GM18907 (cell line): ENCODE measurements around the gene TMEM14A.

Experiments used
- ATAC-seq: cut with Tn5 transposase; IDR thresholded peaks from one replicate; pipeline ENCODE4 v1.9.1; 2021; ENCODE audit warnings: mild to moderate bottlenecking, moderate library complexity; ENCODE audit not compliant: unreplicated experiment

TMEM14A gene, protein sequence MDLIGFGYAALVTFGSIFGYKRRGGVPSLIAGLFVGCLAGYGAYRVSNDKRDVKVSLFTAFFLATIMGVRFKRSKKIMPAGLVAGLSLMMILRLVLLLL

DNA sequence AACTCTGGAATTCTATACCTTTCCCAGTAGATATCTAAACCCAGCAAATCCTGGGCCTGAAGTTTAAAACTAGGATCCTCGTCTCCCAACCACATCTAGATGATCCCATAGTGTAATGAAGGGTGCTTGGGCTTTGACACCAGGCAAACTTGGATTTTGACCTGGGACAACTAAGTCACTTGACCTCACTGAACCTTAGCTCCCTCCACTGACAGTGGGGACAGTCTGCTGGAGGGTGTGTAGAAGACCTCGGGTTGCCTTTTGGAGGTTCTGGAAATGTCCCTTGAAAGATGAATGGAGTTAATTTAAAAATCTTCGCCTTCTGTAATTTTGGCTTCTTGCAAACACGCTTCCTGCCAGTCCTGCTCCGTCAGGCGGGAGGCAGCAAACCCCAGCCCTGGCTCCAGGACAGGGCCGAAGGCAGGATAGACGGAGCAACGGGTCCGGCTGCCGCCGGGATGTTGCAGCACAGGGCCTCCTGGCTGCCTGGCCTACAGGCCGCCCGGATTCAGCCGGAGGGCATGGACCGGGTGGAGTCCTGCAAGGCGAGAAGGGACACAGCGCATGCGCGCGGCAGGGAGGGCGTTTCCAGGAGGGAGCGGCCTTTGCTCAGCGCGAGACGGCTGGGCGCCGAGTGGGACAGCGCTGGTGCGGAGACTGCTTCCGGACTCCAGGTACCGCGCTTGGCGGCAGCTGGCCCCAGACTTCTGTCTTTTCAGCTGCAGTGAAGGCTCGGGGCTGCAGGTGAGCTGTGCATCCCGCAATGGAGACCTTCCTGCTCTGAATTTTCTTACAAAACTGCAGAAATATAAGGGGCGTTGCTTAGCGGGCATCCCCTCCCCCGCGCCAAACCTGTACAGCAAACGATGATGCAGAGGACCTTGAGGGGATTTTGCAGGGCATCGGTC, at the start of gene TMEM14A:
TSS of gene TMEM14A (plus strand) at position 612 of the 908 bp plus-strand sequence. CDS start 5,990 bp downstream, outside the sequence.
- ATAC-seq, result peak; percentile 97

DNA sequence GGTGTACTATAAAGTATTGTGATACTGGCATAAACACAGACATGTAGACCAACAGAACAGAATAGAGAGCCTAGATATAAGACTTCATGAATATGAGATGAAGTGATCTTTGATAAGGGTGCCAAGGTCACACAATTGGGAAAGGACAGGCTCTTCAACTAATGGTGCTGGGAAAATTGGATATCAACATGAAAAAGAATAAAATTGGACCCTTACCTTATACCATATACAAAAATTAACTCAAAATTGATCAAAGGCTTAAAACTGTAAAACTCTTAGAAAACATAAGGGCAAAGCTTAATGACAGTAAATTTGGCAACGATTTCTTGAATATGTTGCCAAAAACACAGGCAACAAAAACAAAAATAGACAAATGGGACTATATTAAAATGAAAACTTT, 49.3 kb upstream of the TMEM14A start:
- ATAC-seq, result no peak

DNA sequence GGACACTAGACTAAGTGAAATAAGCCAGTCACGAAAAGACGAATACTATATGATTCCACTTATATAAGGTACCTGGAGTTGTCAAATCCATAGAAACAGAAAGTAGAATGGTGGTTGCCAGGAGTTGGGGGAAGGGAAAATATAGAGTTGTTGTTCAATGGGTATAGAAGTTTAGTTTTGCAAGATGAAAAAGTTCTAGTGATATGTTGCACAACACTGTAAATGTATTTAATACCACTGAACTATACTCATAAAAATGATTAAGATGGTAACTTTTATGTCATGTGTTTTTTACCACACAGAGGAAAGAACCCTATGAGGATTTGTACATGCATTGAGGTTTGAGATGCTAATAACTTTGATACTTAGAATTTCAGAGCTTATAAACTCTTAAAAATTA, 48.1 kb upstream of the TMEM14A start:
- no peak for ATAC-seq

DNA sequence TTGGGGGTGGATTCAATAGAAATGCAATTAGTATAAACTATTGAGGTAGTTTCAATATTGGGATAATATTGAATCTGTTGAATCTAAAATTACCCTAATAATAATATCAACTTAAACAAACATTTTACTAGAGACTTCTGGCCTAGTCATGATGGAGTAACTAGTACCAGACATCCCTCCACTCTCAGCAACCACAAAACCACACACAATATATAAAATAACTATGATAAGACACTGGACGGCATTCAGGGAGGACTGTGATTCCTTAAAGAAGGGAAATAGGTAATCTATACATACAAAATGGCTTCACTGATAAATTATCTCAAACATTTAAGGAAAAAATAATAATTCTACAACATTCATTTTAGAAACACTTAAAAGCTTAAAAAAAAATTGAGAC, 38.9 kb upstream of the TMEM14A start:
- ATAC-seq, result no peak

DNA sequence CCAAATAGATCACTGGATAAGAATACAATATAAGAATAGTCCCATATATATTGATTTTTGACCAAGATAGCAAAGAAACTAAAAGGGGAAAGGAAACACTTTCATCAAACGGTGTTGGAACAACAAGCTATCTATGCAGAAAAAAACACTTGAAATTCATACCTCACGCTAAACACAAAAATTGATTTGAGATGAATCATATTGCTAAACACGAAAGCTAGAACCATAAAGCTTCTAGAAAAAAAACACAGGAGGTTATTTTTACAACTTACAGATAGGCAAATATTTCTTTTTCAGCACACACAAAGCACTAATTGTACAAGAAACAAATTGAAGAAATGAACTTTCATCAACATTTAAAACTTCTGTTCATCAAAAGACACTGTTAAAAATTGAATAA, 36.7 kb upstream of the TMEM14A start:
- no peak for ATAC-seq

DNA sequence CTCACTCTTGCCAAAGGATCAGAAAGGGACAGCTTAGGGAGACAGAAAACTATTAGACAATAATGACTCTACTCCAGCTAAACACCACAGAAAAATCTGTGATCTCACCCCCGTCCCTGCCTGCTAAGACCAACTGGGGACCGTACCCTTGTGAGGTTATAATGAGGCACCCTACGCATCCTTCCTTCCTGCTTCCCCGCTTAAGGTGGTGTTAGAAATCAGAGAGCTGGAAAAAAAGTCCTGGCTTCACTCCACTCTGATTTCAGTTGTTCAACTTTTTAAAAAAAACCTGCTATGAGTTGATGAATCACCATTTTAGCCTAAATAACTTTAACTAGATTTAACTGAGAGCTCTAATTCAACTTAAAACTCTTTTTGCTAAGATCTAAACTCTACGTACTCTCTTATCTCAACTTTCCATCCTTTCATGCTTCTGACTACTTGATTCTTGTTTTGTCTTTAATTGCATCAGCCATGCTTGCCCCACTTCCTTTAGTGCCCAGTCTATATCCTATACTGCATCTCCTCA, 35.8 kb upstream of the TMEM14A start:
- no peak for ATAC-seq

DNA sequence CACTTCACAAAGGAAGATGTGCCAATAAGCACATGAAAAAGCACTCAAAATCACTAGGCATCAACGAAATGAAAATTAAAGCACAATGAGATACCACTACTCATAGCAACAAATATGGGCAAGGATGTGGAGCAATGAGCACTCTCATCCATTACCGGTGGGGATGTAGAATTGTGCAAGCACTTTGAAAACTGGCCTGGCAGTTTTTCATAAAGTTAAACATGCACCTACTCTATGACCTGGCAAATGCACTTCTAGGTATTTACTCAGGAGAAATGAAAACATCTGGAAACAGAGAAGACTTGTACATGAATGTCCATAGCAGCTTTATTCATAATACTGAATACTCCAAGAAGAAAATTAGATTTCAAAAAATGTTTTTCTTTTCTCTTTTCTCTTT, 34.1 kb upstream of the TMEM14A start:
- ATAC-seq, result no peak

DNA sequence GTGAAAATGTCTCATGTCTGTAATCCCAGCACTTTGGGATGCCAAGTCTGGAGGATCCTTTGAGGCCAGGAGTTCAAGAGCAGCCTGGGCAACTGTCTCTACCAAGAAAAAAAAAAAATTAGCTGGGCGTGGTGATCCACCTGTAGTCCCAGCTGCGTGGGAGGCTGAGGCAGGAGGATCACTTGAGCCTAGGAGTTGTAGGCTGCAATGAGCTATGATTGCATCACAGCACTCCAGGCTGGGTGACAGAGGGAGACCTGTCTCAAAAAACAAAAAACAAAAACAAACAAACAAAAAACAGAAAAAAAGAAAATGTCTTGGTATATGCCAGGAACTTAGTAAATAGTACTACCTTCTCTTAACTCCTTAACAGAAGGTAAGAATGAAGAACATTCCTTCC, 31.4 kb upstream of the TMEM14A start:
- ATAC-seq, result no peak

DNA sequence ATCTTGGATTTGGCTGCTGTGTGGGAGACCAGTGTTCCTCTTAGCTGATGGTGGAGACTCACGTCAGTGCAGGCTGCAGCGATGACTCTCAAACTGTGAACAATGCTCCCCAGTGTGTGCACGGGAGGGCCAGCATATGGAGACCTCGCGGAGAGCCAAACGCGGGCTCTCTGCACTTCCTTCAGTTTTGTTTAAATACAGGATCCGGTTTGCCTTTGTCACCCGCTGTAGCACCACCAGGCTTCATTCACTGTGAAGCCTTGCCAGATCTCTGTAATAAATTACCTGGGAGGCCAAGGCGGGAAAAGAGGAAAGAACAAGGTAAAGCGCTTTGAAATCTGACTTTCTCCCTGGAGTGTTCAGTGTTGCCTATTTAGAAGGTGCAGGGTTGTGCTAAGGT, 30.7 kb upstream of the TMEM14A start:
- no peak for ATAC-seq

DNA sequence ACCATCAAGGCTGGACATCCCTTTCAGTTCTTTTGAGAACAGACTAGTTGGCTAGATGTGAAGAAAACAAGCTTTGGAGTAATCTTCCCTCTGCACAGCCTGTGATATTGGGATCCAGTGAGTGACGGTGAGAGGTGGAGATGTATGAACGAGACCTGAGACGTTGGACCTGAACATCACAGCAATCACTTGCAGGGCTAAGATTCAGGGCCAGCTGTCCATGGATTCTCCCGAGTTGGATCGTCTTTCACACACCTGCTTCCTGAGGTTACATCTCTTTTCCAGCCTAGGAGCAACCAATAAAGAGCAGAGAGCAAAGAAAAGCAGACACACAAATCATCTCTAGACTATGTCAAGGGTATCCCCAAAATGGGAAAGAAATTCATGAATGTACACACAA, 30.0 kb upstream of the TMEM14A start:
- no peak for ATAC-seq

DNA sequence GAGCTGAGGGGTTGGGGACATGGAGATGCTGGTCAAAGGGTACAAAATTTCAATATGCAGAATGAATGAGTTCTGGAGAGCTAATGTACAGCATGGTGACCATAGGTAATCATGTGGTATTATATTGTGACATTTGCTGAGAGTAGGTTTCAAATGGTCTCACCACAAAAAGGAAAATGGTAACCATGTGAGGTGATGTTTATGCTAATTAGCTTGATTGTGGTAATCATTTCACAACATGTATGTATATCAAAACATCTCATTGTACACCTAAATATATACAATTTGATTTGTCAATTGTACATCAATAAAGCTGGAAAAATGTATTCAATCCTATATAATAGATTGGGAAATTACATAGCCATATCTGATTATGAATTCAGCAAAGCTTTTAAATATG, 29.5 kb upstream of the TMEM14A start:
- no peak for ATAC-seq

DNA sequence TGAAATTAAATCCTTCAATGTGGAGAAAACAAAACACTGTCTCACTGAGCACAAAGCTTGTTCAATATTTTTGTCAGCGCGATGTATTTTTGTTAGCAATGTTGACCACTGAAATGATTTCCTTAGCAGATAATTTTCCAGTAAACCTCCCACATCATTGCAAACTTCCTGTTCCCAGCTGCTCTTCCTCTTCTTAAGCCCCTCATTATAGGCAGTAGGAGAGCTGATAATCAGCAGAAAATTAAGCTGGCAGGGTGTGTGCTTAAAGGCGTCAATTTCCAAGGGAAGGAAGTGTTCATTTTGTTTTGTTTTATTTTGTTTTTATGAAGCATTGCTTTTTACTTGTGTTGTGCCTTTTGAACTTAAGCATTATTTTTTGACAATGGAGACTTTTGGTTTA, 29.1 kb upstream of the TMEM14A start:
- ATAC-seq, result no peak

DNA sequence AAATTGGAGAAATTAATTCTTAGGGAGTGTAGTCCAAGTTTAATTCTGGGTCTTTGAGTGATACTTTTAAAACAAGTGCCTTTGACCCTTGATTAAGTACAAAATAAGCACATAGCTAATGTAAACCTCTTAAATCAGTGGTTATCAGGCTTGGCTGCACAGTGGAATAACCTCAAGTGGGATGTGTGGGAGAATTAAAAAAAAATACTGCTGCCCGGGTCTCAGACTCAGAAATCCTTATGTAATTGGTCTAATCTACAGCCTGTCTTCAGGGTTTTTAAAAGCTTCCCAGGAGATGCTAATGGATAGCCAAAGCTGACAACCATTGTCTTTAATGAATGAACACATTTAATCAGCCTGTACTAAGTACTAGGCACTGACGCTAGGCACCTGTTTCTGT, 28.5 kb upstream of the TMEM14A start:
- ATAC-seq, result no peak

DNA sequence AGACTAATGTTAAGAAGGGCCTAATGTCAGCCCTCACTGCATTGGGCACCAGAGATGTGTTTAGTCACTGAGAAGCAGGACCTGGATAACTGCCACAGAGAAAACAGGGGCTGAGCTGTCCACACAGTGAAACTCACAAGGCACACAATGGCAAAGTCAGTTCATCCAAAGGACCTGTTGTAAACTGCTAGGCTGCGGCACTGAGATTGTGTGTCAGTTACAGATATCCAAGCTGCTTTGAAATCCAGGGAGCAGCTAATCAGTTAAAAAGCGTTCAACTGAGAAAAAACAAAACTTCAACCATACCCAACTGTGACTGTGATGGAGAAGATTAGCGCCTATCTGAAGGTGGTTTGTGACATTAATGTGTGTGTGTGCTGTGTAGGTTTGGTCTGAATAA, 27.8 kb upstream of the TMEM14A start:
- no peak for ATAC-seq

DNA sequence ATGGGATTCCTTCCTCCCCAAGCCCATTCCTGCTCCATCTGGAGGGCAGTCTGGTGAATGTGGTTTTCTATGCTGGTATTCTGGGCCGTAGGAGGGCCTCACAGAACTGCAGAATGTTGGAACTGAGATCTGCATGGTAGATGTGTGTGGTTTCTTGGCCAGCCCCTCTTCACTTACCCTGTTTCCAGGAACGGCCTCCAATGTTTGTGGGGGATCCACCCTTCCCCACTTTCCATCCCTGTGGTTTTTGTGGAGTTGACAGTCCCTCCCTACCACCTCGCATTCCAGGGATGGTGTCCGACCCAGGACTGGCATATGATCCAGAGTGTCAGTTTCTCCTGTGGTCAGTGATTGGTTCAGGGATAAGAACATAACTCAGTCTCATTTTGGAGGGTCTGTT, 26.7 kb upstream of the TMEM14A start:
- no peak for ATAC-seq

DNA sequence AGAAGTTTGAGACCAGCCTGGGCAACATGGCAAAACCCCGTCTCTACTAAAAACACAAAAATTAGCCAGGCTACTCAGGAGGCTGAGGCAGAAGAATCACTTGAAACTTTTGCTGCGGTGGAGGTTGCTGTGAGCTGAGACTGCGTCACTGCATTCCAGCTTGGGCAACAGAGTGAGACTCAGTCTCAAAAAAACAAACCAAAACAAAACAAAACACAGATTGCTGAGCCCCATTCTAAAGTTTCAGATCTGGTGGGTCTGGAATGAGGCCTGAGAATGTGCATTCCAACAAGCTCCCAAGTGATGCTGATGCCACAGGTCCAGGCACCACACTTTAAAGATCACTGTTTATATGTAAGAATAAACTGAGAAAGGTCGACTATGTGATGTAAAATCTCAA, 24.9 kb upstream of the TMEM14A start:
- no peak for ATAC-seq

DNA sequence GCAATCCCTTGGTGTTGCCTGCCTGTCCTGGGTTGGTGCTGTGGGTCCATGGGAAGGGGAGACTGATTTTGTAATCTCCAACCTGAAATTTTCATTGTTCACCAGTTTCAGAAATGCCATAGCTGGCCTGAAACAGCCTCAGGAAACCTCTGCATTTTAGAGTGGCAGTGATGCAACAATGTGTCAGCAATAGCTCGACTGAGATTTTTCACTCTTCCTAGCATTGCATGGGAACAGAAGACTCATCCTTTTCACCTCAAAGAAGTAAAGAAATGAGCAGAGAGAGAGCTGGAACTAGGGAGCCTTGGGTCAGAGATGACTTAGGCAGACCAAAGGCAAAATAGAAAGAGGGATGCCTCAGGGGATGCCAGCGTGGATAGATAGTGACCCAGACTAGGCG, 23.7 kb upstream of the TMEM14A start:
- no peak for ATAC-seq

DNA sequence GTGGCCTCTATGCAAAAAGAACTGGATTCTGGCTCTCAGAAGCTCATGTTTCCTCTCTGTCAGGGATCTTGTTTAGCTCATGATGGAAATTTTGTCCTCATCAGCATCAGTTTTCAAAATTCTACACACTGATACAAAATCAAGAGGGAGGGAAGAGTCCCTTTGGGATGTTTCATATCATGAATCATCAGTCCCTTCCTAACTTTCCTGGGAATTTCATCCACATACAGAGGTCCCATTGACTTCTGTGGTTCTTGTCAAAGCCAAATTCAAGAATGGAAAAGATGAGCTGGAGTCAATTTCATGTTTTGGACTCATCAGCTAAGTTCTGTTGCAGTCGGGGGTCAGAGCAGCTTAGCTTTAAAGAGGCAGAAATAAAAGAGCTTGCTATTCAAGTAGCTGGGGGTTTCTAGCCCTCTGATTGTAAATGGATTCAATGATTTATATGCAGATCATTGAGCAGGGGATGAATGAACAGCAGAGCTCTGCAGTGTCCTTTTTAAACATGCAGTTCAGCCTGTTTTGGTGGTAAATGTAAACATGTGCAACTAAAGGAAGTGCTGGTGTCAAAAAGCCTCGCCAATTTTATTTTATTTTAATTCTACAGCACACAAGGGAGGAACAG, 21.3 kb upstream of the TMEM14A start:
- no peak for ATAC-seq

DNA sequence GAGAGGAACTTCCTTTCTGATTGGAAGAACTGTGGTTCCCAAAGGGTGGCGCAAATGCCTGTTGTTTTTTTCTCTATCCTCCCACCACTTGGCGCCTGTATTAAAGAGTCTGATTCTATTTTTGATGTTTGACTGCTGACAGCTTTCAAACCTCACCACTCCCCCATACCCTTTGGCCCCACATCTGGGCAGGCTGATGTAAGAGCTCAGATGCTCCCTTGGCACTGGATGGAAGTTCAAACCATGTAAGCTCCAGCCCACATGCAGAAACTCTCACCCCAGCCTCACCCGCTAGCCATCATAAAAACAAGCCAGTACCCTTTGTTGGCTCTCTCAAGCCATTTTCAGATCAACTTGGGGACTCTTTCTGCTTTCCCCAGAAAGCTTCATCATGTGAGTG, 20.0 kb upstream of the TMEM14A start:
- no peak for ATAC-seq

DNA sequence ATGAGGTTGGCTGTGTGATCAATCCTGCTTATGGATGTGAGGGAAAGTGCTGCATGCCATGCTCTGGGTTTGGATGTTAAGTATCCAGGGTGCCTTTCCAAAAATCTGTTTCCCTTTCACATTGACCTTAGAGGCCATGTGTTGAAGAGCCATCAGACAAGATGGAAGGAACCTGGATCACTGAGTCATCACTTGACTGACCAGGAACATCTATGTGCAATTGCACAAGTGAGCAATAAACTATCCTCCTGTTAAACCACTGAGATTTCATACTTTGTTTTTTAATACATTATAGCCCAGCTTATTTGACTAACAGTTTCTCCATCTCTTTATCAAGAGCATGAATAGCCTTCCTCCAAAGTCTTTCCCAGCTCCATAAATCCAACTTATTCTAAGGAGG, 17.8 kb upstream of the TMEM14A start:
- no peak for ATAC-seq

DNA sequence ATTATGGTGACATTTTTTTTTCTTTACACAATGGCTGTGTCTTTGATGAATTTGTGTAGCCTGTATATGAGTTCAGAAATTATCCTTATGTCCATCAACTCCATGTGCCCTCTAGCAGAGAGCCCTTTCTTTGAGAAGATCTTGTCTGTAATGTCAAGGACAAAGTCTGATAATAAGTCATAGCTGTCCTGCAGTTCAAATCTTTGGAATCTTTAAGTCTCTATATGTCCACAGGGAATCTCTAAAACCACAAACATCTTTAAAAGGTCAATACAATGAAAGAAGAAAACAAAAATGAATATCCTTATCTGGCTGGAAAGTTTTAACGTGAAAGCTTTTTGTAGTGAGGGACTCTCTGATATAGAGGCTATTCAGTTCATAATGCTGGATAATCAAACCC, 16.9 kb upstream of the TMEM14A start:
- no peak for ATAC-seq

DNA sequence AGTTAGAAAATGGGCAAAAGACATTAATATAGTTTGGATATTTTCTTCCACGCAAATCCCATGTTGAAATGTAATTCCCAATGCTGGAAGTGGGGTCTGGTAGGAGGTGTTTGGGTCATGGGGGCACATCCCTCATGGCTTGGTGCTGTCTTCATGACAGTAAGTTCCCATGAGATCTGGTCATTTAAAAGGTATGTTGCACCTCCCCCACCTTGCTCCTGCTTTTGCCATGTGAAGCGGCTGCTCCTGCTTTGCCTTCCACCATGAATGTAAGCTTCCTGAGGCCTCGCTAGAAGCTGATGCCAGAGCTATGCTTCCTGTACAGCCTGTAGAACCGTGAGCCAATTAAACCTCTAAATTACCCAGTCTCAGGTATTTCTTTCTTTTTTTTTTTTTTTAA, 16.3 kb upstream of the TMEM14A start:
- ATAC-seq, result no peak
